Stomach smooth muscle (tissue), 2 donors: Measurements from ENCODE around the gene KLHL35.

Experiments used
- H3K27ac ChIP-seq: one replicate; pipeline ENCODE4 v1.7.0; 2013; ENCODE audit warnings: mild to moderate bottlenecking, low read length, inconsistent platforms
- H3K27me3 ChIP-seq, 2 donors: one replicate each; pipeline ENCODE4 v1.7.0; 2013; ENCODE audit warnings: low read length in 2 of 2; ENCODE audit not compliant: insufficient read depth in 2 of 2, control insufficient read depth in 1 of 2
- H3K36me3 ChIP-seq, 2 donors: one replicate each; pipeline ENCODE4 v1.7.0; 2013; ENCODE audit warnings: low read length in 2 of 2; ENCODE audit not compliant: control insufficient read depth in 2 of 2, insufficient read depth in 2 of 2
- H3K4me1 ChIP-seq: one replicate; pipeline ENCODE4 v1.7.0; 2013; ENCODE audit warnings: low read length; ENCODE audit not compliant: control insufficient read depth, insufficient read depth
- H3K4me3 ChIP-seq, 2 donors: one replicate each; pipeline ENCODE4 v1.7.0; 2013; ENCODE audit warnings: low read length in 2 of 2
- H3K9ac ChIP-seq, 2 donors: one replicate each; pipeline ENCODE4 v1.7.0; 2013; ENCODE audit warnings: low read length in 2 of 2, mild to moderate bottlenecking in 1 of 2
- H3K9me3 ChIP-seq, 2 donors: one replicate each; pipeline ENCODE4 v1.7.0; 2013; ENCODE audit warnings: low read length in 2 of 2; ENCODE audit not compliant: control insufficient read depth in 2 of 2
- donor health status: healthy.
- donor health status: Pancreatic carcinoma.

Gene KLHL35

GRCh38 chr11:75450826-75451821 lies 18.1 kb upstream of the KLHL35 start:
- no peak overlapping the region for H3K9ac ChIP-seq
- no peaks in the 10 kb centered on the region for H3K9me3 ChIP-seq
- no peaks in the 10 kb centered on the region for H3K36me3 ChIP-seq
- H3K27ac ChIP-seq, result no peak overlapping the region
- no peak overlapping the region for H3K4me3 ChIP-seq
- H3K4me1 ChIP-seq, result no peaks in the 10 kb centered on the region
- H3K27me3 ChIP-seq, result peaks cover 0 to 12% of the 10 kb centered on the region in 2 donors

GRCh38 chr11:75450236-75450635 lies 17.2 kb upstream of the KLHL35 start:
- Histone ChIP-seq H3K27ac (no peak overlapping the region), H3K9ac (no peak overlapping the region), H3K27me3 (peaks cover 0 to 12% of the 10 kb centered on the region in 2 donors), H3K36me3 (no peaks in the 10 kb centered on the region), H3K9me3 (no peaks in the 10 kb centered on the region), H3K4me1 (no peaks in the 10 kb centered on the region), H3K4me3 (no peak overlapping the region)

GRCh38 chr11:75449776-75450175 lies 16.8 kb upstream of the KLHL35 start:
- Histone ChIP-seq H3K4me1 (no peaks in the 10 kb centered on the region), H3K27me3 (peaks cover 0 to 12% of the 10 kb centered on the region in 2 donors), H3K27ac (no peak overlapping the region), H3K9ac (no peak overlapping the region), H3K4me3 (no peak overlapping the region), H3K36me3 (no peaks in the 10 kb centered on the region), H3K9me3 (no peaks in the 10 kb centered on the region)

- H3K9ac ChIP-seq, result no peak overlapping the region
- H3K27me3 ChIP-seq, result peaks cover 0 to 12% of the 10 kb centered on the region in 2 donors
- no peak overlapping the region for H3K27ac ChIP-seq
- H3K4me3 ChIP-seq, result no peak overlapping the region
- H3K9me3 ChIP-seq, result no peaks in the 10 kb centered on the region
- no peaks in the 10 kb centered on the region for H3K36me3 ChIP-seq
- no peaks in the 10 kb centered on the region for H3K4me1 ChIP-seq
Measured at GRCh38 chr11:75449271-75449670, 16.3 kb upstream of the KLHL35 start.

GRCh38 chr11:75447415-75447814 lies 14.4 kb upstream of the KLHL35 start:
- Histone ChIP-seq H3K4me3 (no peak overlapping the region), H3K9ac (no peak overlapping the region), H3K4me1 (no peaks in the 10 kb centered on the region), H3K27ac (no peak overlapping the region), H3K27me3 (peaks cover 0 to 12% of the 10 kb centered on the region in 2 donors), H3K9me3 (no peaks in the 10 kb centered on the region), H3K36me3 (no peaks in the 10 kb centered on the region)

- Histone ChIP-seq H3K36me3 (no peaks in the 10 kb centered on the region), H3K9me3 (no peaks in the 10 kb centered on the region), H3K27ac (no peak overlapping the region), H3K9ac (no peak overlapping the region), H3K27me3 (no peaks in the 10 kb centered on the region), H3K4me1 (peaks cover 2% of the 10 kb centered on the region), H3K4me3 (no peak overlapping the region)
Measured at GRCh38 chr11:75445315-75445953, 12.4 kb upstream of the KLHL35 start.

GRCh38 chr11:75443043-75443442 lies 10.0 kb upstream of the KLHL35 start:
- H3K9ac ChIP-seq, result no peak overlapping the region
- H3K36me3 ChIP-seq, result no peaks in the 10 kb centered on the region
- no peak overlapping the region for H3K4me3 ChIP-seq
- no peaks in the 10 kb centered on the region for H3K9me3 ChIP-seq
- H3K27ac ChIP-seq, result no peak overlapping the region
- H3K4me1 ChIP-seq, result peaks cover 2% of the 10 kb centered on the region
- H3K27me3 ChIP-seq, result no peaks in the 10 kb centered on the region

- Histone ChIP-seq H3K36me3 (no peaks in the 10 kb centered on the region), H3K4me1 (peaks cover 2% of the 10 kb centered on the region), H3K9ac (no peak overlapping the region), H3K9me3 (no peaks in the 10 kb centered on the region), H3K27me3 (no peaks in the 10 kb centered on the region), H3K4me3 (no peak overlapping the region), H3K27ac (no peak overlapping the region)
Measured at GRCh38 chr11:75442161-75442885, 9.3 kb upstream of the KLHL35 start.

GRCh38 chr11:75441804-75442132 lies 8.8 kb upstream of the KLHL35 start:
- H3K36me3 ChIP-seq, result no peaks in the 10 kb centered on the region
- H3K4me1 ChIP-seq, result peaks cover 2% of the 10 kb centered on the region
- no peaks in the 10 kb centered on the region for H3K9me3 ChIP-seq

GRCh38 chr11:75440960-75441803 lies 8.2 kb upstream of the KLHL35 start:
- no peak overlapping the region for H3K4me3 ChIP-seq
- no peak overlapping the region for H3K9ac ChIP-seq
- peaks cover 2% of the 10 kb centered on the region for H3K4me1 ChIP-seq
- no peak overlapping the region for H3K27ac ChIP-seq
- no peaks in the 10 kb centered on the region for H3K36me3 ChIP-seq
- no peaks in the 10 kb centered on the region for H3K27me3 ChIP-seq
- no peaks in the 10 kb centered on the region for H3K9me3 ChIP-seq

More at GRCh38 chr11:75441804-75442132, 8.8 kb upstream of the KLHL35 start:
- H3K27ac ChIP-seq, result no peak overlapping the region
- H3K9ac ChIP-seq, result no peak overlapping the region
- H3K27me3 ChIP-seq, result no peaks in the 10 kb centered on the region
- no peak overlapping the region for H3K4me3 ChIP-seq
